A172 (cell line): ENCODE data around the gene PDIA2. TPM values are rescaled to one million over a fixed set of nuclear protein-coding genes. Genes with fewer than 3 reads are reported as not detected.

Source experiments
- DNase-seq: peaks from one replicate; pipeline ENCODE4 v3.0.0-alpha.2; 2015; ENCODE audit warnings: low spot score
- total RNA-seq: library from RNA; depleted of rRNA; stranded (reverse); fragments of >200 nt; shearing (Covaris generic); gene quantifications from 2 replicates; pipeline ENCODE4 v1.2.3, GENCODE V29; 2014

The PDIA2 gene
- total RNA-seq, 1 experiment from 2014 or later = 0.41 TPM

GRCh38 chr16:296806-297510, 14.0 kb downstream of the PDIA2 start:
- DNase-seq = no peak

GRCh38 chr16:297832-298231, 14.9 kb downstream of the PDIA2 start:
- no peak for DNase-seq

- DNase-seq = no peak
Measured at GRCh38 chr16:301235-301634, 18.3 kb downstream of the PDIA2 start.

- no peak for DNase-seq
Measured at GRCh38 chr16:301950-302349, 19.0 kb downstream of the PDIA2 start.

GRCh38 chr16:303760-304505, 21.0 kb downstream of the PDIA2 start:
- DNase-seq = no peak

- DNase-seq = no peak
Measured at GRCh38 chr16:305916-306626, 23.1 kb downstream of the PDIA2 start.

GRCh38 chr16:306911-307370, 24.0 kb downstream of the PDIA2 start:
- no peak for DNase-seq

GRCh38 chr16:307691-308312, 24.8 kb downstream of the PDIA2 start:
- no peak for DNase-seq

GRCh38 chr16:309476-309875, 26.5 kb downstream of the PDIA2 start:
- no peak for DNase-seq

GRCh38 chr16:311725-312124, 28.8 kb downstream of the PDIA2 start:
- DNase-seq = no peak

GRCh38 chr16:314351-314750, 31.4 kb downstream of the PDIA2 start:
- no peak for DNase-seq

GRCh38 chr16:314795-315299, 31.9 kb downstream of the PDIA2 start:
- no peak for DNase-seq

- no peak for DNase-seq
Measured at GRCh38 chr16:316741-317464, 33.9 kb downstream of the PDIA2 start.

- no peak for DNase-seq
Measured at GRCh38 chr16:317583-317982, 34.6 kb downstream of the PDIA2 start.

- no peak for DNase-seq
Measured at GRCh38 chr16:318628-319027, 35.7 kb downstream of the PDIA2 start.

GRCh38 chr16:320206-320605, 37.2 kb downstream of the PDIA2 start:
- DNase-seq = no peak

- no peak for DNase-seq
Measured at GRCh38 chr16:321532-321931, 38.6 kb downstream of the PDIA2 start.

- DNase-seq = no peak
Measured at GRCh38 chr16:322476-323143, 39.6 kb downstream of the PDIA2 start.

GRCh38 chr16:324201-324450, 41.2 kb downstream of the PDIA2 start:
- no peak for DNase-seq

- no peak for DNase-seq
Measured at GRCh38 chr16:324451-325334, 41.7 kb downstream of the PDIA2 start.
